GM18519 (cell line): ENCODE measurements around the gene OAS2.

Experiments used
- ATAC-seq: cut with Tn5 transposase; IDR thresholded peaks from one replicate; pipeline ENCODE4 v1.9.1; 2021; ENCODE audit warnings: mild to moderate bottlenecking, moderate library complexity; ENCODE audit not compliant: unreplicated experiment, low FRiP score

The OAS2 gene

DNA sequence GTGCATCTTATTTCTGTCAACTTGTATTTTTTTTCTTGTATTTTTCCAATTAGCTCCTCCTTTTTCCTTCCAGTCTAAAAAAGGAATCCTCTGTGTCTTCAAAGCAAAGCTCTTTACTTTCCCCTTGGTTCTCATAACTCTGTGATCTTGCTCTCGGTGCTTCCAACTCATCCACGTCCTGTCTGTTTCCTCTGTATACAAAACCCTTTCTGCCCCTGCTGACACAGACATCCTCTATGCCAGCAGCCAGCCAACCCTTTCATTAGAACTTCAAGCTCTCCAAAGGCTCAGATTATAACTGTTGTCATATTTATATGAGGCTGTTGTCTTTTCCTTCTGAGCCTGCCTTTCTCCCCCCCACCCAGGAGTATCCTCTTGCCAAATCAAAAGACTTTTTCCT is 32.4 kb downstream of the OAS2 start:
- no peak for ATAC-seq

DNA sequence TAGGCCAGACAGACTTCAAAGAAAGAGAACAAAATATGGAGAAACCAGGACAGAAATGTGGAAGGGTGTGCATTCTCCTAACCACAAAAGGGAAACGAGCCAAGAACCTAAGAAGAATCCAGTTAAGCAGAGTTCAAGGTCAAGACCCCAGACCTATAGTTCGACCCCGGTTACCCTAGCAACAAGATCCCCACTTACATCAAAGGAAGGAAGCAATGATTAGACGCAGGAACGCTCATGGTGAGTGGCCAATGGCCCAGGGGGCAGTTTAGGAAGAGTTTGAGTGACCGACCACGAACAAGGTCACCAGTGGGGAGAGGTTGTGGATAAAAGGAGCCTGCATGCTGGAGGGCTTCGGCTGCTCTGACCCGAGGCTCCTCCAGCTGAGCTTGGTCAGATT is 36.2 kb downstream of the OAS2 start:
- ATAC-seq, result no peak

DNA sequence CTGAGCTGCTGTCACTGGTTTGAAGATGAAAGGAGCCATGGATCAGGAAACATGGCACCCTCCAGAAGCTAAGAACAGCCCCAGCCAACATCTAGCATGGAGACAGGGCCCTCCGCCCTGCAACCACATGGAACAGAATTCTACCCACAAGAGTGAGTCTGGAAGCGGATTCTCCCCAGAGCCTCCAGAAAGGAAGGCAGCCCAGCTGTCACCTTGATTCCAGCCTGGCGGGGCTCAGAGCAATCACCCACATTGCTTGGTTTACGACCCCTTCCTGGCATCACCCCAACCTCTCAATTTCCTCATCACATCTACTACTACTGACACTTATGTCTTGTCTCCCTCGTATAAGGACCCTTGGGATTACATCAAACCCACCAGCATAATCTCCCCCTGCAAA is 38.5 kb downstream of the OAS2 start:
- no peak for ATAC-seq

GRCh38 chr12:113019025-113019424 is 40.7 kb downstream of the OAS2 start:
- no peak for ATAC-seq

DNA sequence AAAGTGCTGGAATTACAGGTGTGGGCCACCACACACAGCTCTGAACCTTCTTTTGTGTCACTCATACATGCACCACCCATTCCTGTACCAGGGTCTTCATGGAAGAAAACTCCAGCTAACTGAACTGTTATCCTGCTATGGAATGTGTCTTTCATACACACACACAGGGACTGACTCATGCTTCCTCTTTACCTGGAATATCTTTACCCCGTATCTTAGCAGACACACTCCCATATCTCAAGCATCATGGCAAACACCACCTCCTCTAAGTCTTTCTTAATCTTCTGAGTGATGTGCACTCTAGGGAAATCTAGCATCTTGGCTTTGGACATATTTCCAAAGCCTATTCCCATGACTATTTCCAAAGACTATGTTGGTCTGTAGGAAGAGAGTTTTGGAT is 43.2 kb downstream of the OAS2 start:
- ATAC-seq, result no peak

DNA sequence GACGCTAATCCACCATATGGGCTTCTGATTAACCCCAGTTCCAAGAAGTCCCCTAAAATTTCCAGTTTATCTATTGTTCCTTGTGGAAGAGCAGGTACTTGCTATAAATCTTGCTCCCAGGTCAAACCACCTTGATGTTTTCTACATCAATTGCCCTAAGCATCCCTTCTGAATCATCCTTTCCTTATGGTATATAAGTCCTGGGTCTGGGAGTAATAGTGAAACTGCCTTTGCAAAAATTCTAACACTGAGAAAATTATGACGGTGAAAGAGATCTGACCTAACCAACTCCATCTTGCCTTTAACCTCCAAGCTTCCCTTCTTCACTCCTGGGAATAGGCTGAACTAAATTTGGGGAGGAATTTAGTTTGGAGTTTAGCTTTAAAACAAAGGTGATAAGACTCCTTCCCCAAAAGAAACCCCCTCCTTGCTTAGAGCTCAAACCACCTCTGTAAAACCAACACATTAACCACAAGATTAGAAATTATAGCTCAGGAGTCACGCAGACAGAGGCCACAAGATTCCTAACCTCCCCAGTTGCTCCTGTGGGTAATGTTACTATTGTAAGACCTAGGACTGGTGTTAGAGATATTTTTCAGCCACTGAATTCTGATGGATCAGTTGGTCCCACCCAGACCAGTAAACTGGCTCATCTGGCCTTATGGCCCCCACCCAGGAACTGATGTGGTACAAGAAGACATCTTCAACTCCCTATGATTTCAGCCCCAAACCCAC is 44.4 kb downstream of the OAS2 start:
- ATAC-seq, result no peak

DNA sequence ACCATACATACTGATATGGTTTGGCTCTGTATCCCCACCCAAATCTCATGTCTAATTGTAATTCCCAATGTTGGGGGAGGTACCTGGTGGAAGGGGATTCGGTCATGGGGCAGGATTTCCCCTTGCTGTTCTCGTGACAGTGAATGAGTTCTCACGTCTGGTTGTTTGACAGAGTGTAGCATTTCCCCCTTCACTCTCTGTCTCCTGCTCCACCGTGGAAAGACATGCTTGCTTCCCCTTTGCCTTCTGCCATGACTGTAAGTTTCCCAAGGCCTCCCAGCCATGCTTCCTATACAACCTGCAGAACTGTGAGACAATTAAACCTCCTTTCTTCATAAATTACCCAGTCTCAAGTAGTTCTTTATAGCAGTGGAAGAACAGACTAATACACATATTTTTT is 49.4 kb downstream of the OAS2 start:
- ATAC-seq, result no peak

- ATAC-seq, result no peak
Measured at GRCh38 chr12:113030875-113031525, 52.7 kb downstream of the OAS2 start.

DNA sequence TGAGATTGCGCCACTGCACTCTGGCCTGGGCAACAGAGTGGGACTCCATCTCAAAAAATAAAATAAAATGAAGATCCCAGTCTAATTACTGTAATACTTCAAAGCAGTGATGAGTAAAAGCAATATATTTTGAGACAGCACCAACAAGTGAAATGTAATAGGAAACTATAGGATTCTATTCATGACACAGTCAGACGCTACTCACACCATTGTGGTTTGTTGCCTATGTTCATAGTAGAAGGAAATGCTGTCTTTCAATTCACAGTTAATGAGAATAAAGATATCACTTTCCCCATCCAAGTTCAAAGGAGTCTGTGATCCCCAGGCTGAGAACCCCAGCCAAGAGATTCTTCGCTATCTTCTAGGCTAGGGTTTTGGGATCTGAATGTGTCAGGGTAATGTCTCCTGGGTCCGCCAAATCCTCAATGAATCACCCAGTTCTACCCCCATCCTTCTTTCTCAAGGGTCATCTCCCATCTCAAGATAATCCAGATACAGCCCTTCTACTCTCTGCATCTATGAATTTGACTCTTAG is 61.7 kb downstream of the OAS2 start:
- ATAC-seq, result no peak

GRCh38 chr12:113040722-113041171 is 62.4 kb downstream of the OAS2 start:
- ATAC-seq, result no peak

DNA sequence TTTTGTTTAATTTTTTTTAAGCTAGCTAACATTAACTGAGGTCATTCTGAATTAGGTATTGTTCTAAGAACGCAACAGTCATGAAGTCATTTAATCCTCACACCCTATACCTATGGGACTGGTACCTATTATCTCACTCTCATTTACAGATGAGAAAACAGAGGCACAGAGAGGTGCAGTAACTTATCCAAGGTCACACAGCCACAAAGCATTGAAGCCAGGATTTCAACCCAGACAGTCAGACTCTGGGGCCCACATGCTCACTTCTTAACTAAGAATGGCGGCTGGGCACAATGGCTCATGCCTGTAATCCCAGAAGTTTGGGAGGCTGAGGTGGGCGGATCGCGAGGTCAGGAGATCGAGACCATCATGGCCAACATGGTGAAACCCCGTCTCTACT is 63.2 kb downstream of the OAS2 start:
- no peak for ATAC-seq

DNA sequence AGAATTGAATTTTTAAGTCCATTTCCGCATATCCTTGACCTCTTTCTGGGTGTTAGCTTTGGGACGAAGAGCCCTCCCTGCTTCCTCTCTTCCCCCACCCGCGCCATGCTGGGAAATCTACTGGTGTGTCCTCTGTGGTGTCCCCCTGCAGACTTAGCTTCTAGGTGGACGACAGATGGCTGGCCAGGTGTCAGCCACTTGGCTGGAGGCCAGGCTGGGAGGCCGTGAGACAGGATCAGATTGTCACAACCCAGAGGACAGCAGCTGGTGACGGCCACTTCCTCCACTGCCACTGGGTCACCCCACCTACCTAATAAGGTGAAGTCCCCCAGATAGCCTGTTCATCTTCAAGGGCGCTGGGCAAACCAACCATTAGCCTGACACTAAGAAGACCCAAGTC is 64.9 kb downstream of the OAS2 start:
- ATAC-seq, result no peak

DNA sequence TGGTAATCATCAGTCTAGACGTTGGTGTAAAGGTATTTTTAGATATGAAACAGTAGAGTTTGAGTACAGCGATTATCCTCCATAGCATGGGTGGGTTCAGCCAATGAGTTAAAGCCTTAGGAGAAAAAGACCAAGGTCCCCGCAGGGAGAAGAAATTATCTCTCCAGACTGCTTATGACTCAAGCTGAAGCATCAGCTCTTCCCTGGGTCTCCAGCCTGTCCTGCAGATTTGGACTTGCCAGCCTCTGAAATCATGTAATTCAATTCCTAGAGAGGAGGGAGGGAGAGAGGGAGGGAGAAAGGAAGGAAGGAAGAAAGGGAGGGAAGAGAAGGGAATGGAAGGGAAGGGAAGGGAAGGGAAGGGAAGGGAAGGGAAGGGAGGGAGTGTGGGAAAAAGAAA is 66.2 kb downstream of the OAS2 start:
- no peak for ATAC-seq

DNA sequence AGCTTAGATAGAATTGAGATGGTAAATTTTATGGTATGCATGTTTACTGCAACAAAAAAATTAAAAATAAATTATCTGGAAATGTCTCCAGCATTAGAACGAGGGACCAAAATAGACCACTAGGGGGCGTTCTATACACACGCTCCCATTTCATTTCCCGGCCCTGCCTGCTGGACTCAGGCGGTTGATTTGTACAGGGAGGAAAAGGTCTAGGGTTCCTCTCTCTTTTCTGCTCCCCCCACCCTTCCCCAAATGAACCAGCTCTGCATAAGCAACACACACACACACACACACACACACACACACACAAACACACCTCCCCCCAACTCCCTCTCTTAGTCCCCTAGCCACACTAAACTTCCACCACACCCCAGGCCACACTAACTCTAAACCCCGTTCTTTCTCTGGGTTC is 70.4 kb downstream of the OAS2 start:
- no peak for ATAC-seq

DNA sequence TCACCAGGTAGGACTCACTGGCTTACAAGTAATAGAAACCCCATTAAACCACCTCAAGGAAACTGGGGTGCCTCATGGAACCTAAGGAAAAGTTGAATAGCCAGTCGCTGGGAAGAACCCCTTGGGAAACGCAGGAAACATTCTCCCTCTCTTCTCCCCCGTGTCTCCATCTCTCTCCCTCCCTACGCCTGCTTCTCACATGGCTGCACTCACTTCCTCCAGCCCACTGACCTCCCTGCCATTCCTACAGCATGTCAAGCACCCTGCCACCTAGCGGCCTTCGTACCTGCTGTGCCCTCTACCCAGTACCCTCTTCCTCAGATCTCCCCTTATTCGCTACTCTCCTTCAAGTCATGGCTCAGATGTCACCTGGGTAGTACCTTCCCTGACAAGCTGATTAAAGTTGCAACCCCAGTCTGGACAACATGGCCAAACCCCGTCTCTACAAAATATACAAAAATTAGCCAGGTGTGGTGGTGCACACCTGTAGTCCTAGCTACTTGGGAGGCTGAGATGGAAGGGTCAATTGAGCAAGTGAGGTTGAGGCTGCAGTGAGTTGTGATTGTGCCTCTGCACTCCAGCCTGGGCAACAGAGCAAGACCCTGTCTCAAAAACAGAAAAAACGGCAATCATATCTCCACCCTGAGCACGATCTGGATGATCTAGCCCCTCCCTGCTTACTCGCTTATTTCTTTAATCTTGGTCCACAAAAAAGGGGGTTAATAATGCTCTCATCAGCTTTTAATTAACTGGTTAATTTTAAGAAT is 71.8 kb downstream of the OAS2 start:
- no peak for ATAC-seq

GRCh38 chr12:113050795-113051194 is 72.5 kb downstream of the OAS2 start:
- ATAC-seq, result no peak

- ATAC-seq, result no peak
Measured at GRCh38 chr12:113051759-113052158, 73.4 kb downstream of the OAS2 start.

DNA sequence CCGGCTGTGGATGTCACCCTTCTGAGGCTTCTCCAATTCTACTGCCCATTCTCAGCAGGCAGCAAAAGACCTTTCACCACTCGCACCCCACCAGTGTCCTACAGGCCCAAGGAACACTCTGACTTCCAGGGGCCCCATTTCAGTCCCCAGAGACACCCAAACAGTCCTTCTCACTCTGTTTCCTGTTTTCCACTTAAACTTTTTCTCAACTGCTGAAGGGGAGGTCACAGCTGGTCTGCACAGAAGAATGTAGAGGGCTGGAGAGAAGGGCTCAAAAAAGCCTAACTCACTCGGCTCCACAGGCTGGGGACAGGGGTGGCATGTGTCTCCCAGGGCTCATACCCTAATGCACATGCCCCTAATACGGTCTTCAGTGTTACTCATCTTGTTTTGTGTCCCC is 74.0 kb downstream of the OAS2 start:
- ATAC-seq, result no peak

- no peak for ATAC-seq
Measured at GRCh38 chr12:113054948-113055486, 76.7 kb downstream of the OAS2 start.

- no peak for ATAC-seq
Measured at GRCh38 chr12:113055594-113056380, 77.5 kb downstream of the OAS2 start.

DNA sequence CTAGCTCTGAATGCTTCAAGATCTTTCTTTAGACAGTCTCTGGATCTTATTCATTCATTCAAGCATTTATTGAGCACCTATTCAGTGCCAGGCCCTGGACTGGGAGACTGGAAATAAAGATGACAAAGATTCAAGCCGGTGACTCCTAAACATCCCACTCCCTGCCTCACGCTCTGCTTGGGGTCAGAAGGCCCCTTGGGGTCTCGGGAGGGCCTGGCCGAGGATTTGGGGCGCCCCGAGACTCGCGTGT is 78.0 kb downstream of the OAS2 start:
- no peak for ATAC-seq
